Endothelial cell of umbilical vein (primary cell): ENCODE data around the gene CD86. TPM values are rescaled to one million over a fixed set of nuclear protein-coding genes. Genes with fewer than 3 reads are reported as not detected.

ENCODE experiments used
- BruUV-seq: library from RNA; stranded (reverse); fragments of 400-500 nt; replicated peaks from 2 replicates; lab custom pipeline; 2021; lab: Mats Ljungman, UMichigan
- CTCF ChIA-PET: fragments of 300-600, 350-600 bp; sonication (Branson Sonifier 250); formaldehyde crosslinking; loops from one replicate; lab custom pipeline; 2021; ENCODE audit warnings: antibody characterized with exemption, inconsistent platforms; lab: Charles Lee
- POLR2A ChIA-PET: fragments of 300-600, 350-600 bp; sonication (Branson Sonifier 250); formaldehyde crosslinking; loops from one replicate; lab custom pipeline; 2021; ENCODE audit warnings: antibody characterized with exemption, inconsistent platforms; lab: Charles Lee
- DNase-seq: peaks from one replicate; pipeline ENCODE4 v3.0.0-alpha.2; 2011; ENCODE audit warnings: low read depth, low spot score
- FAIRE-seq: peaks from 2 replicates; lab custom pipeline; 2011; peaks lifted over from hg19 to GRCh38; lab: Jason Lieb, UNC
- H2AFZ ChIP-seq: 2 replicates; pipeline ENCODE4 v1.6.0; 2012; ENCODE audit warnings: low read depth, low read length, control low read depth, inconsistent platforms
- H3K27ac ChIP-seq: 2 replicates; pipeline ENCODE4 v1.5.1; 2011; ENCODE audit warnings: low read depth, mild to moderate bottlenecking, control low read depth, low read length, moderate library complexity; ENCODE audit not compliant: insufficient read depth
- H3K27me3 ChIP-seq, 2 experiments: 2 replicates each; pipeline versions ENCODE4 v1.6.0 to v1.6.1; 2011; ENCODE audit warnings: low read length in 2 of 2, mixed read lengths in 1 of 2; ENCODE audit not compliant: control insufficient read depth in 2 of 2, insufficient read depth in 2 of 2
- H3K36me3 ChIP-seq, 2 experiments: 2 replicates in 1 of 2; 3 replicates in 1 of 2; pipeline ENCODE4 v1.5.1; 2011; ENCODE audit warnings: low read length in 2 of 2, mild to moderate bottlenecking in 1 of 2, moderate library complexity in 1 of 2; ENCODE audit not compliant: control insufficient read depth in 2 of 2, insufficient read depth in 2 of 2; ENCODE audit errors: extremely low read depth in 1 of 2
- H3K4me1 ChIP-seq: 3 replicates; pipeline ENCODE4 v1.5.1; 2011; ENCODE audit warnings: mild to moderate bottlenecking, low read length; ENCODE audit not compliant: control insufficient read depth, insufficient read depth; ENCODE audit errors: extremely low read depth
- H3K4me2 ChIP-seq: 2 replicates; pipeline ENCODE4 v1.6.1; 2011; ENCODE audit warnings: low read length, control low read depth, mixed read lengths; ENCODE audit not compliant: insufficient read depth
- H3K4me3 ChIP-seq, 3 experiments: fragments of 200-600 bp in 1 of 3; sonication (generic), shearing (Covaris generic) in 1 of 3; replicated peaks in 1 of 3; 2 replicates each; pipeline ENCODE4 v1.5.1; 2011 to 2016; ENCODE audit warnings: control low read depth in 3 of 3, low read length in 3 of 3, mild to moderate bottlenecking in 2 of 3, inconsistent platforms in 1 of 3, low read depth in 1 of 3, moderate library complexity in 1 of 3; ENCODE audit not compliant: insufficient read depth in 1 of 3
- H3K79me2 ChIP-seq: 2 replicates; pipeline ENCODE4 v1.6.0; 2012; ENCODE audit warnings: low read length, inconsistent platforms; ENCODE audit not compliant: control insufficient read depth, insufficient read depth
- H3K9ac ChIP-seq: replicated peaks from 2 replicates; pipeline ENCODE3; 2011; ENCODE audit warnings: low read length, control low read depth; ENCODE audit not compliant: insufficient read depth; ENCODE audit errors: extremely low read depth
- H3K9me1 ChIP-seq: replicated peaks from 3 replicates; pipeline ENCODE4 v1.6.0; 2011; ENCODE audit warnings: mild to moderate bottlenecking, low read length; ENCODE audit not compliant: control insufficient read depth, insufficient read depth; ENCODE audit errors: extremely low read depth
- H3K9me3 ChIP-seq: replicated peaks from 2 replicates; pipeline ENCODE4 v1.5.1; 2012; ENCODE audit warnings: low read length, inconsistent platforms; ENCODE audit not compliant: control insufficient read depth, insufficient read depth
- H4K20me1 ChIP-seq: replicated peaks from 2 replicates; pipeline ENCODE3; 2011; ENCODE audit warnings: mild to moderate bottlenecking, low read length; ENCODE audit not compliant: control insufficient read depth, insufficient read depth; ENCODE audit errors: extremely low read depth
- CTCF ChIP-seq, 2 donors: IDR thresholded peaks; 1 replicate in 1 of 2; 2 replicates in 1 of 2; pipeline ENCODE4 v1.5.1; 2011; ENCODE audit warnings: low read length in 2 of 2, mild to moderate bottlenecking in 2 of 2, moderate library complexity in 2 of 2, control low read depth in 1 of 2, inconsistent platforms in 1 of 2, low read depth in 1 of 2; ENCODE audit not compliant: insufficient read depth in 1 of 2; ENCODE audit errors: extremely low read depth in 1 of 2
- EZH2 ChIP-seq: IDR thresholded peaks from 2 replicates; pipeline ENCODE4 v1.6.1; 2012; ENCODE audit warnings: borderline replicate concordance, low read depth, mild to moderate bottlenecking, moderate library complexity, low read length, inconsistent platforms; ENCODE audit not compliant: severe bottlenecking
- FOS ChIP-seq: IDR thresholded peaks from 2 replicates; pipeline ENCODE4 v1.6.1; 2011; ENCODE audit warnings: mild to moderate bottlenecking, low read length, moderate library complexity, borderline replicate concordance; ENCODE audit not compliant: insufficient read depth
- GATA2 ChIP-seq: IDR thresholded peaks from 2 replicates; pipeline ENCODE4 v1.7.0; 2011; ENCODE audit warnings: low read depth, mild to moderate bottlenecking, moderate library complexity, mixed read lengths, low read length; ENCODE audit not compliant: insufficient read length, insufficient read depth
- JUN ChIP-seq: IDR thresholded peaks from 2 replicates; pipeline ENCODE4 v1.6.1; 2011; ENCODE audit warnings: borderline replicate concordance, low read depth; ENCODE audit not compliant: insufficient read length, insufficient read depth
- MAX ChIP-seq: IDR thresholded peaks from 2 replicates; pipeline ENCODE4 v1.6.1; 2011; ENCODE audit not compliant: insufficient read depth, insufficient read length
- MYC ChIP-seq: IDR thresholded peaks from one replicate; pipeline ENCODE4 v1.6.1; 2011; ENCODE audit warnings: mild to moderate bottlenecking, low read depth, low read length
- POLR2A ChIP-seq: IDR thresholded peaks from 2 replicates; pipeline ENCODE4 v1.6.1; 2012; ENCODE audit warnings: low read depth, mild to moderate bottlenecking, control low read depth, low read length
- POLR2AphosphoS5 ChIP-seq: IDR thresholded peaks from 2 replicates; pipeline ENCODE4 v1.6.1; 2012; ENCODE audit warnings: low read depth, mild to moderate bottlenecking, control low read depth, low read length, moderate library complexity; ENCODE audit not compliant: insufficient read depth
- dilution Hi-C: fragments of 300-500 bp; cut with MboI; formaldehyde crosslinking; loops from one replicate; pipeline ENCODE4 v1.15.0; 2019; ENCODE audit warnings: low sequenced_read_pairs; ENCODE audit not compliant: extremely low pct_ligation_motif_present
- intact Hi-C: fragments of 100-400 bp; cut with micrococcal nuclease; formaldehyde crosslinking; loops from one replicate; pipeline ENCODE4 v1.10.0; 2022
- polyA plus RNA-seq, 4 experiments: library from polyadenylated mRNA; depleted of rRNA in 3 of 4; stranded (reverse) in 3 of 4; unstranded in 1 of 4; fragments of >200 nt; gene quantifications; 2 replicates each; pipeline versions ENCODE4 v1.2.1 to v1.2.3, GENCODE V29; 2011 to 2012; ENCODE audit warnings: missing spikeins in 1 of 4
- total RNA-seq: library from RNA; stranded (reverse); gene quantifications from 2 replicates; pipeline ENCODE4 v1.2.3, GENCODE V29; 2021

CD86 gene
- total and polyA plus RNA-seq, 2 donors (not counting 3 experiments of a cell fraction or from before 2014, with no cell fraction given), result not detected

GRCh38 chr3:122032531-122032930 lies 22.6 kb upstream of the CD86 start:
- dilution Hi-C loops, result no loop called here
- no TSS peak for BruUV-seq
- Histone ChIP-seq H4K20me1 (no peaks in the 10 kb centered on the region), H3K27me3 (peaks cover 1 to 6% of the 10 kb centered on the region in 2 experiments), H3K36me3 (no peaks in the 10 kb centered on the region), H3K9ac (no peak overlapping the region), H3K4me1 (no peaks in the 10 kb centered on the region), H3K79me2 (no peaks in the 10 kb centered on the region), H3K9me3 (no peaks in the 10 kb centered on the region), H3K4me3 (no peak overlapping the region), H3K4me2 (no peak overlapping the region), H3K27ac (no peak overlapping the region), H3K9me1 (no peaks in the 10 kb centered on the region), H2AFZ (no peak overlapping the region)
- no peak for TF ChIP-seq GATA2
- TF ChIP-seq EZH2, result no peak
- no peak for TF ChIP-seq JUN
- no peak for TF ChIP-seq MYC
- TF ChIP-seq MAX, result no peak
- no peak for TF ChIP-seq POLR2A
- no peak for TF ChIP-seq POLR2AphosphoS5
- TF ChIP-seq FOS, result no peak
- TF ChIP-seq CTCF (IDR thresholded peaks at IDR 0.05; ENCODE audit: extremely low read depth in 1 of 2, insufficient read depth in 1 of 2, low read depth in 1 of 2, low read length in 2 of 2), result no peak
- no peak for DNase-seq
- ChIA-PET POLR2A (no interaction called here), CTCF (no interaction called here)
- FAIRE-seq, result no peak
- intact Hi-C loops, result no loop called here
